HUES64 (cell line): ENCODE results near the gene LUC7L.
"Not testable (repeated sequence)": the region's sequence is repeated elsewhere in the genome, so short reads cannot be mapped to it uniquely, and the experiment has no call there.

ENCODE experiments used
- H3K27ac ChIP-seq: 2 replicates; pipeline ENCODE4 v1.7.0; 2013; ENCODE audit warnings: low read depth, low read length, inconsistent platforms
- H3K27me3 ChIP-seq: 2 replicates; pipeline ENCODE4 v1.6.1; 2013; ENCODE audit warnings: mild to moderate bottlenecking, low read length; ENCODE audit not compliant: insufficient read depth
- H3K36me3 ChIP-seq: 2 replicates; pipeline ENCODE4 v1.6.1; 2013; ENCODE audit warnings: mild to moderate bottlenecking, low read length; ENCODE audit not compliant: insufficient read depth
- H3K4me1 ChIP-seq: 2 replicates; pipeline ENCODE4 v1.6.1; 2013; ENCODE audit warnings: mild to moderate bottlenecking, low read length, moderate library complexity; ENCODE audit not compliant: insufficient read depth
- H3K4me3 ChIP-seq: 2 replicates; pipeline ENCODE4 v1.5.1; 2013; ENCODE audit warnings: mild to moderate bottlenecking, low read length, moderate library complexity
- H3K9ac ChIP-seq: 2 replicates; pipeline ENCODE4 v1.6.1; 2013; ENCODE audit warnings: mild to moderate bottlenecking, low read depth, low read length
- H3K9me3 ChIP-seq: 2 replicates; pipeline ENCODE4 v1.6.1; 2013; ENCODE audit warnings: low read depth, low read length; ENCODE audit not compliant: insufficient read depth
- WGBS: fragments of 150-250, 120-280 bp; methylation state at CpG from one replicate; pipeline ENCODE4 v1.1.7; 2013; ENCODE audit warnings: missing lambda C conversion rate; 5-methylcytosine and 5-hydroxymethylcytosine counted together

The LUC7L gene

DNA sequence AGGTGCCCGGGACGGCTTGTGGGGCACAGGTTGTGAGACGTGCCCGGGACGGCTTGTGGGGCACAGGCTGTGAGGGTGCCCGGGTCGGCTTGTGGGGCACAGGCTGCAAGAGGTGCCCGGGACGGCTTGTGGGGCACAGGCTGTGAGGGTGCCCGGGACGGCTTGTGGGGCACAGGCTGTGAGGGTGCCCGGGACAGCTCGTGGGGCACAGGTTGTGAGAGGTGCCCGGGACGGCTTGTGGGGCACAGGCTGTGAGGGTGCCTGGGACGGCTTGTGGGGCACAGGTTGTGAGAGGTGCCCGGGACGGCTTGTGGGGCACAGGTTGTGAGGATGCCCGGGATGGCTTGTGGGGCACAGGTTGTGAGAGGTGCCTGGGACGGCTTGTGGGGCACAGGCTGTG lies 69.0 kb downstream of the LUC7L start:
- not testable (repeated sequence) for H3K9ac ChIP-seq, H3K4me3 ChIP-seq, H3K36me3 ChIP-seq, H3K9me3 ChIP-seq, H3K27ac ChIP-seq, H3K4me1 ChIP-seq
- peaks cover 66% of the 10 kb centered on the region for H3K27me3 ChIP-seq
- 79% methylated on average over 15 of the region's 20 CpGs for WGBS

DNA sequence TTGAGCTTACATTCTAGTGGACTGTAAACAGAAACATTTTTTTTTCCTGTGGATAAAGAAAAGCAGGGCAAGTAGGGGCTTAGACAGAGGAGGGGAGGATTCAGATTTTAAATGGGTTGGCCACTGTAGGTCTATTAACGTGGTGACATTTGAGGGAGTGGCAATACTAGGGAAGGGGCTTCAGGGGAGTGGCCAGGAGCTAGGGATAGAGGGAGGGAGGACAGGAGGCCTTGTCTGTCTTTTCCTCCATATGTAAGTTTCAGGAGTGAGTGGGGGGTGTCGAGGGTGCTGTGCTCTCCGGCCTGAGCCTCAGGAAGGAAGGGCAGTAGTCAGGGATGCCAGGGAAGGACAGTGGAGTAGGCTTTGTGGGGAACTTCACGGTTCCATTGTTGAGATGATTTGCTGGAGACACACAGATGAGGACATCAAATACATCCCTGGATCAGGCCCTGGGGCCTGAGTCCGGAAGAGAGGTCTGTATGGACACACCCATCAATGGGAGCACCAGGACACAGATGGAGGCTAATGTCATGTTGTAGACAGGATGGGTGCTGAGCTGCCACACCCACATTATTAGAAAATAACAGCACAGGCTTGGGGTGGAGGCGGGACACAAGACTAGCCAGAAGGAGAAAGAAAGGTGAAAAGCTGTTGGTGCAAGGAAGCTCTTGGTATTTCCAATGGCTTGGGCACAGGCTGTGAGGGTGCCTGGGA lies 70.0 kb downstream of the LUC7L start:
- no peaks in the 10 kb centered on the region for H3K4me1 ChIP-seq
- peaks cover 71% of the 10 kb centered on the region for H3K27me3 ChIP-seq
- H3K9ac ChIP-seq = no peak overlapping the region
- no peak overlapping the region for H3K27ac ChIP-seq
- WGBS = 54% methylated on average over 6 of the region's 6 CpGs
- H3K36me3 ChIP-seq = no peaks in the 10 kb centered on the region
- H3K4me3 ChIP-seq = no peak overlapping the region
- no peaks in the 10 kb centered on the region; the same call in 1 of the 2 replicates for H3K9me3 ChIP-seq

DNA sequence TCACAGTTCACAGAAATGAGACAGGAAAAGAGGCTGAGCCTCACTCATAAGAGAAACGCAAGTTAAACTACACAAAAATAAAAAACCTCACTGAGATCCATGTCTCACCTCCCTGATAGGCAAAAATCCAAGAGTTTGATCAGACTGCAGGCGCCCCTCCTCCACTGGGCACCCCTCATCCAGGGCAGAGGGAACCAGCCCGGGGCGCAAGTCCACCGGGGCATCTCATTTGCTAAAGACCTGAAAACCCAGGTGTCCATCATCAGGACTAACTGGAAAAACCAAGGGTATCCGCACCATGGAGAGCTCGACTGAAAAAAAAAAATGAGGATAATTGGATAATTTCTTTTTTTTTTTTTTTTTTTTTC lies 74.2 kb downstream of the LUC7L start:
- no peak overlapping the region for H3K9ac ChIP-seq

DNA sequence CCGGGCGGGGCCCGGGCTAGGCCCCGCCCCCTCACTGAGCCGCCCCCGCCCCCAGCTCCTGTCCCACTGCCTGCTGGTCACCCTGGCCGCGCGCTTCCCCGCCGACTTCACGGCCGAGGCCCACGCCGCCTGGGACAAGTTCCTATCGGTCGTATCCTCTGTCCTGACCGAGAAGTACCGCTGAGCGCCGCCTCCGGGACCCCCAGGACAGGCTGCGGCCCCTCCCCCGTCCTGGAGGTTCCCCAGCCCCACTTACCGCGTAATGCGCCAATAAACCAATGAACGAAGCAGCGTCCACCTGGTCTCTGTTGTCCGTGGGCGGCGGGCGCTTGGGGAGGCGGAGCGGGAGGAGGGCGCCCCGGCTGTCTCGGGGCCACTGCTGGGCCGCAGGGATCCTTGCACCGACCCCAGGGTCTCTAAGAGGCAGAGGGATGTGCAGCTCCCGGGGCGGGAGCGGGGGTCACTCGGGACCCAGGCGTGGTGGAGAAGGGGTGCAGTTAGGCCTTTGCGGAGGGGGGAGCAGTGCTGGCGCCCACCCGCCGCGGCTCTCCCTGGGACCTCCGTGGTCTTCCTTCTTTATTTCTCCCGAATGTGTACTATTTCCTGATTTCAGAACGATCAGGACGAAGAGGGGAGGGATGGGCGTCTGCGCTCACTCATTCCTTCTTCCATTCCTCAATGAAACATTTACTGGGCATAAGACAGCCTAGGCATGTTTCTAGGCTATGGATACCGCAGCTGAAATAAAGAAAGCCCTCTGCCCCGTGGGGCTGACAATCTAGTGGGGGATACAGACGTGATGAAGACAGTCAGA lies 74.8 kb downstream of the LUC7L start:
- Histone ChIP-seq H3K9me3 (no peaks in the 10 kb centered on the region; the same call in 1 of the 2 replicates), H3K36me3 (no peaks in the 10 kb centered on the region), H3K27me3 (peaks cover 70% of the 10 kb centered on the region), H3K27ac (no peak overlapping the region), H3K4me3 (peak overlapping the region; percentile 65), H3K4me1 (no peaks in the 10 kb centered on the region), H3K9ac (no peak overlapping the region; the same call in 1 of the 2 replicates)
- 2% methylated on average over 51 of the region's 59 CpGs for WGBS

More for the DNA sequence above, 74.2 kb downstream of the LUC7L start:
- Histone ChIP-seq H3K4me1 (no peaks in the 10 kb centered on the region), H3K27ac (no peak overlapping the region), H3K27me3 (peaks cover 71% of the 10 kb centered on the region), H3K9me3 (no peaks in the 10 kb centered on the region; the same call in 1 of the 2 replicates), H3K36me3 (no peaks in the 10 kb centered on the region), H3K4me3 (peak overlapping the region; percentile 65; the same call in 1 of the 2 replicates)
- 74% methylated on average over 7 of the region's 7 CpGs for WGBS

DNA sequence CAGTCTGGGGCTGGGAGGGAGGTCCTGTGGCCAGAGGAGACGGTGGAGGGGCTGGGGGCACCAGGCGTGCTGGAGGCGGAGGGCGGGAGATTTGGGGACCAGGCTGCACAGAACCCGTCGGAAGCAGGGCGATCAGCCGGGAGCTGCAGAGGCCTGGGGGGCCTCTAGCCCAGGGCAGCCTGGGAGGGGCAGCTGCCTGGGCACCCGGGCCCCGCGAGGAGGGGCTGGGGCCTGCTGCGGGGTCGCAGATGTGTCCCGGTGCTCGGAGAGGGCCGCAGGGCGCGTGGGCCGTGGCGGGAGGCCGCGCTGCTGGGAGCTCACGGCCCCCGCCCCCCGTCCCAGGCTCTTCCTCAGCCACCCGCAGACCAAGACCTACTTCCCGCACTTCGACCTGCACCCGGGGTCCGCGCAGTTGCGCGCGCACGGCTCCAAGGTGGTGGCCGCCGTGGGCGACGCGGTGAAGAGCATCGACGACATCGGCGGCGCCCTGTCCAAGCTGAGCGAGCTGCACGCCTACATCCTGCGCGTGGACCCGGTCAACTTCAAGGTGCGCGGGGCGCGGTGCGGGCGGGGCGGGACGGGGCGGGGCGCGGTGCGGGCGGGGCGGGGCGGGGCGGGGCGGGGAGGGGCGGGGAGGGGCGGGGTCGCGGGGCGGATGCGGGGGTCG lies 75.6 kb downstream of the LUC7L start:
- not testable (repeated sequence) for H3K9ac ChIP-seq, H3K36me3 ChIP-seq, H3K4me1 ChIP-seq, H3K9me3 ChIP-seq, H3K4me3 ChIP-seq, H3K27ac ChIP-seq
- peaks cover 65% of the 10 kb centered on the region for H3K27me3 ChIP-seq
- no CpG with 5 or more reads among the region's 74 CpGs for WGBS

DNA sequence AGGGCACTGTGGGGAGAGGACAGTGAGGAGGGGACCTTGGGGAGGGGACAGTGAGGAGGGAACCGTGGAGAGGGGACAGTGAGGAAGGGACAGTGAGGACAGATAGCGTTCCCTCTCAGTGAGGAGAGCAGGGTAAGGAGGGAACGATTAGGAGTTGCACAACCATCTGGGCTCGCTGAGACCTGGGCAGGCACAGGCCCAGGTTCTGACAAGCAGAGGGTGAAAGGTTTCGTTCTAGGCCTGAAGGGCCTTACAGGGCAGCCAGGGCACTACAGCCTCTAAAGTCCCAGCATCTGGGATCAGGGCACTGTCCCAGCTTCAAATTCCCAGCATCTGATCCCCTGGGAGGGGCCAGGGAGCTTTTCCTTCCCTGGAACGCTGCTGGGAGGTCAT lies 76.1 kb downstream of the LUC7L start:
- peaks cover 60% of the 10 kb centered on the region for H3K27me3 ChIP-seq
- not testable (repeated sequence) for H3K36me3 ChIP-seq, H3K4me1 ChIP-seq, H3K27ac ChIP-seq, H3K9ac ChIP-seq, H3K9me3 ChIP-seq, H3K4me3 ChIP-seq
- 58% methylated on average over 3 of the region's 6 CpGs for WGBS

DNA sequence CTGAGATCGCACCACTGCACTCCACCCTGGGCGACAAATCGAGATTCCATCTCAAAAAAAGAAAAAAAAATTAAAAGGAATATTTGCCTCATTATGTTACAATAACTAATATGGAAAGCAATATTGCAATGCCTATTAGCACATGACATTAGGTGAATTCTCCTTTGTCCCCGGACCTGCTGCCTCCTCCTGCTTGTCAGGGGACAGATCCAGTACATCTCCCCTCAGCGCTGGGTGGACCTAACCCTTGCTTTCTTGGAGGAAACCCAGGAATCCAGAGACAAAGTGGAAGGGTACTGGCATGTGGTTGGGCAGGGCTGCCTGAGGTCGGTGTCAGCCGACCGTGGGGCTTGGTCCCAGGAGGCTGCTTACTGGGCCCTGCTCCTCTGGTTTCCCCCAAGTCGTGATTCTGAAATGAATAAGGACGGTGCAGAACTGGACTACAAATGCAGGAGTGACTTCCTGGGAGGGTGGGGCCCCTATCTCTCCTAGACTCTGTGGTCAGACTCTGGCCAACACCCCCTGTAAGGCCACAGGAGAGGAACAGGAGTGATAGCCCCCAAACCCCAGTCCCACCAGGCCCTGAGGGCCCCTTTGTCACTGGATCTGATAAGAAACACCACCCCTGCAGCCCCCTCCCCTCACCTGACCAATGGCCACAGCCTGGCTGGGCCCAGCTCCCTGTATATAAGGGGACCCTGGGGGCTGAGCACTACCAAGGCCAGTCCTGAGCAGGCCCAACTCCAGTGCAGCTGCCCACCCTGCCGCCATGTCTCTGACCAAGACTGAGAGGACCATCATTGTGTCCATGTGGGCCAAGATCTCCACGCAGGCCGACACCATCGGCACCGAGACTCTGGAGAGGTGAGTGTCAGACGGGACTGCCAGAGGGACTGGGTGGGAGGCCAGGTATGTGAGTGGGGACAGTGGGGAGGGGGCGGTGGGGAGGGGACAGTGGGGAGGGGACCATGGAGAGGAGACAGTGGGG lies 76.8 kb downstream of the LUC7L start, which contains the start of gene HBZ:
Gene HBZ, plus strand, starts transcription at position 504 of the 988 bp plus-strand sequence. Its CDS starts 266 bp downstream, at position 770.
- peaks cover 53% of the 10 kb centered on the region for H3K27me3 ChIP-seq
- no peaks in the 10 kb centered on the region for H3K36me3 ChIP-seq
- H3K9me3 ChIP-seq = no peaks in the 10 kb centered on the region; the same call in 1 of the 2 replicates
- WGBS = 85% methylated on average over 15 of the region's 17 CpGs
- H3K9ac ChIP-seq = no peak within 1 kb of the TSS
- H3K4me3 ChIP-seq = no peak within 1 kb of the TSS
- no peak within 1 kb of the TSS for H3K27ac ChIP-seq
- no peaks in the 10 kb centered on the region for H3K4me1 ChIP-seq

DNA sequence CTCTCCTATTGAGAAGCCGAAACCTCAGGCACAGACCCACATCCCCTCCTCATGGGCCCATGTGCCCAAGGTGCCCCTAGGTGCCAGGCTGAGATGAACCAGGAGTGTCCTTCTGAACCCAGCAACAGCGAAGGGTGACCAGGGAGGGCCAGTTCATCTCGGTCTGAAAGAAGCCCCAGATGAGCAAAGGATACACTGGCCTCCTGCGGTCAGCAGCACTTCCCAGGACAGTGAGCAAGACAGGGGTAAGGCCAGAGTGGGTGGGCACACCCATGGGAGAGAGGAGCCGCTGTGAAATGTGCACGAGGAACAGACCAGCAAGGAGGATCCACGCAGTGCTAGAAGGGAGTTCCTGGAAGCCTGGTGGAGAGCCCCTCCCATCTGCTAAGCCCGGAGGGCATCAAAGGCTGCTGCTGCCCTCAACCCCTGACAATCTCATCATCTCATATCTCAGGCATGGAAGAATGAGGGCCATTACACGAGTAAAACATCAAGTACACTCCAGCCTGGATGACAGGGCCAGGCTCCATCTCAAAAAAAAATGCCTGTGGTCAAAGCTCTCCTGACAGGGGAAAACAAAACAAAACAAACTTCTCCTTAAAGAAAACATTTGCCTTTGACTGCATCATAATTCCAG lies 80.1 kb downstream of the LUC7L start:
- H3K27me3 ChIP-seq = peaks cover 20% of the 10 kb centered on the region
- 60% methylated on average over 9 of the region's 9 CpGs for WGBS

DNA sequence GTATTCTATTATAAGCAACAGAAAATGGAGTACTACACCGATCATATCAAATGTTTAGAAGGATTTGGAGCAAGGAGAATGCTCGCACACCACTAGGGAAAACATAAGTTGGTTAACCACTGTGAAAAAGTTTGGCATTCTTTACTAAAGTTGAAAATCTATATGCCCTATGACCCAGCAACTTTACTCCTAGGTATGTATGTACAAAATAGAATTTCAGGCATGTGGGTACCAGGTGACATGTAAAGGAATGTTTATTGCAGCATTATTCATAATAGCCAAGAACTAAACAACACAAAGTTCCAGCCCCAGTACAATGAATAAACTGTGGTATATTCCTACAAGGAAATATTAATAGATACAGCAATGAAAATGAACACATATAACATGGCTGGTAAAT lies 82.6 kb downstream of the LUC7L start:
- no peak overlapping the region for H3K27ac ChIP-seq
- H3K27me3 ChIP-seq = peaks cover 12% of the 10 kb centered on the region; the same call in 1 of the 2 replicates
- H3K4me3 ChIP-seq = no peak overlapping the region
- H3K9me3 ChIP-seq = no peaks in the 10 kb centered on the region
- WGBS = 100% methylated on average over 2 of the region's 2 CpGs
- H3K4me1 ChIP-seq = no peaks in the 10 kb centered on the region
- H3K9ac ChIP-seq = no peak overlapping the region
- H3K36me3 ChIP-seq = no peaks in the 10 kb centered on the region

More for the DNA sequence above, 80.1 kb downstream of the LUC7L start:
- no peaks in the 10 kb centered on the region for H3K9me3 ChIP-seq
- no peak overlapping the region for H3K9ac ChIP-seq
- no peak overlapping the region for H3K4me3 ChIP-seq
- H3K4me1 ChIP-seq = no peaks in the 10 kb centered on the region
- H3K36me3 ChIP-seq = no peaks in the 10 kb centered on the region
- no peak overlapping the region for H3K27ac ChIP-seq

DNA sequence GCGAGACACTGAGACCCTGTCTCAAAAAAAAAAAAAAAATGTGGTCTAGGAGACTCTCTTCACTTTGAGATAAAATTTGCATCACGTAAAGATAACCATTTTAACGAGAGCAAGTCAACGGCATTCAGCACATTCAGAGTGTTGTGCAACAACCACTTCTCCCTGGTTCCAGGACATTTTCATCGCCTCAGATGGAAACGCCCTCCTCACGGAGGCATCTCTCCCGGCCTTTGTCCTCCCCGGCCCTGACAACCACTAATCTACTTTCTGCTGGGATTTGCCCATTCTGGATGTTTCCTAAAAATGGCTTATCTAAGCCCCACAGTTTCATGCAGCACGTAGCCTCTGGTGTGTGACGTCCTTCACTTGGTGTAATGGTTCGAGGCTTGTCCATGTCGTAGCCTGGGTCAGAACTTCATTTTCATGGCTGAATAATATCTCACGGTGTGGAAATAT lies 84.4 kb downstream of the LUC7L start:
- no peak overlapping the region for H3K27ac ChIP-seq
- H3K9me3 ChIP-seq = no peaks in the 10 kb centered on the region
- no peak overlapping the region for H3K4me3 ChIP-seq
- no peaks in the 10 kb centered on the region for H3K36me3 ChIP-seq
- H3K9ac ChIP-seq = no peak overlapping the region
- 94% methylated on average over 14 of the region's 14 CpGs for WGBS
- peaks cover 3% of the 10 kb centered on the region; the same call in 1 of the 2 replicates for H3K27me3 ChIP-seq
- H3K4me1 ChIP-seq = no peaks in the 10 kb centered on the region
